K562 (cell line): Measurements from ENCODE around the gene EPHA10. TPM values are rescaled to one million over a fixed set of nuclear protein-coding genes. Genes with fewer than 3 reads are reported as not detected.

Experiments used
- CBFA2T2 ChIP-seq: fragments of 450-650 bp; conservative IDR thresholded peaks from 2 replicates; pipeline ENCODE4 v1.6.1; 2017; ENCODE audit warnings: mild to moderate bottlenecking
- ELF4 ChIP-seq: fragments of 450-650 bp; formaldehyde crosslinking; IDR thresholded peaks from 2 replicates; pipeline ENCODE4 v1.4.0; 2022; ENCODE audit warnings: missing genetic modification characterization
- HBP1 ChIP-seq: fragments of 450-650 bp; formaldehyde crosslinking; IDR thresholded peaks from 2 replicates; pipeline ENCODE4 v1.4.0; 2022; ENCODE audit warnings: missing genetic modification characterization
- HDAC3 ChIP-seq: fragments of 450-650 bp; IDR thresholded peaks from 2 replicates; pipeline ENCODE4 v1.6.1; 2018; ENCODE audit warnings: borderline replicate concordance, mild to moderate bottlenecking, moderate library complexity; ENCODE audit not compliant: partially characterized antibody
- MECOM ChIP-seq: fragments of 250-450 bp; sonication (Bioruptor Pico); IDR thresholded peaks from 2 replicates; pipeline ENCODE4 v1.8.0; 2022; ENCODE audit warnings: inconsistent platforms
- NBN ChIP-seq: fragments of 450-650 bp; IDR thresholded peaks from 2 replicates; pipeline ENCODE4 v1.6.1; 2016; ENCODE audit warnings: low read depth, mild to moderate bottlenecking
- NR0B1 ChIP-seq: fragments of 450-650 bp; IDR thresholded peaks from one replicate; pipeline ENCODE4 v1.6.1; 2018; ENCODE audit warnings: mild to moderate bottlenecking, moderate library complexity; ENCODE audit not compliant: partially characterized antibody
- RAD21 ChIP-seq, 2 experiments: fragments of 250-450 bp in 1 of 2; fragments of 450-650 bp in 1 of 2; sonication (Bioruptor Pico) in 1 of 2; formaldehyde crosslinking in 1 of 2; IDR thresholded peaks in 1 of 2; conservative IDR thresholded peaks in 1 of 2; 2 replicates each; pipeline versions ENCODE4 v1.4.0 to v1.8.0; 2020 to 2022; ENCODE audit warnings: mild to moderate bottlenecking in 2 of 2, moderate library complexity in 1 of 2
- RBM34 ChIP-seq: fragments of 200-400 bp; formaldehyde crosslinking; IDR thresholded peaks from 2 replicates; pipeline ENCODE4 v1.6.1; 2018; ENCODE audit warnings: low read length, borderline replicate concordance; ENCODE audit not compliant: insufficient read depth
- RHOXF2B ChIP-seq: fragments of 250-450 bp; sonication (Bioruptor Pico); conservative IDR thresholded peaks from 2 replicates; pipeline ENCODE4 v1.5.1; 2021
- SMC3 ChIP-seq: conservative IDR thresholded peaks from 2 replicates; pipeline ENCODE4 v1.6.1; 2011; ENCODE audit warnings: low read depth, low read length, improper control_type of control experiment; ENCODE audit not compliant: insufficient read depth
- SNIP1 ChIP-seq: fragments of 450-650 bp; IDR thresholded peaks from 2 replicates; pipeline ENCODE4 v1.7.1; 2017; ENCODE audit warnings: low read depth, mild to moderate bottlenecking
- SUPT5H ChIP-seq: fragments of 450-650 bp; IDR thresholded peaks from 2 replicates; pipeline ENCODE4 v1.6.1; 2016
- TOE1 ChIP-seq, 2 experiments: fragments of 450-650 bp in 1 of 2; sonication (generic) in 1 of 2; formaldehyde crosslinking in 1 of 2; IDR thresholded peaks; 2 replicates each; pipeline versions ENCODE4 v1.7.1 to v1.8.0; 2016 to 2022; ENCODE audit warnings: borderline replicate concordance in 2 of 2, mild to moderate bottlenecking in 2 of 2, antibody characterized with exemption in 1 of 2, inconsistent platforms in 1 of 2, low read depth in 1 of 2, missing genetic modification reagents in 1 of 2, moderate library complexity in 1 of 2
- WHSC1 ChIP-seq: IDR thresholded peaks from one replicate; pipeline ENCODE4 v1.6.1; 2012; ENCODE audit warnings: low read length, control low read depth, inconsistent platforms
- XRCC4 ChIP-seq: IDR thresholded peaks from one replicate; pipeline ENCODE4 v1.6.1; 2011; ENCODE audit not compliant: insufficient read depth, insufficient read length; ENCODE audit errors: extremely low read depth
- ZFP36 ChIP-seq: fragments of 150-350 bp; IDR thresholded peaks from 2 replicates; pipeline ENCODE4 v1.6.1; 2018; ENCODE audit warnings: low read length, low read depth; ENCODE audit not compliant: partially characterized antibody
- ZNF212 ChIP-seq: fragments of 450-650 bp; formaldehyde crosslinking; IDR thresholded peaks from 2 replicates; pipeline ENCODE4 v1.4.0; 2020; ENCODE audit warnings: mild to moderate bottlenecking
- ZNF384 ChIP-seq: IDR thresholded peaks from 2 replicates; pipeline ENCODE4 v1.6.1; 2012; ENCODE audit warnings: low read depth, low read length, improper control_type of control experiment
- ZNF436 ChIP-seq: fragments of 250-450, 450-650 bp; sonication (Bioruptor Pico); formaldehyde crosslinking; IDR thresholded peaks from 2 replicates; pipeline ENCODE4 v1.7.0; 2020; ENCODE audit warnings: mild to moderate bottlenecking
- ZNF780A ChIP-seq: fragments of 250-450 bp; sonication (Bioruptor Pico); IDR thresholded peaks from 2 replicates; pipeline ENCODE4 v1.5.0; 2021; ENCODE audit warnings: mild to moderate bottlenecking
- polyA plus RNA-seq, 8 experiments: library from polyadenylated mRNA; depleted of rRNA in 4 of 8; stranded (reverse) in 5 of 8; unstranded in 3 of 8; fragments of >200 nt; fragmentation: Nextera tagmentation in 2 of 8; fragmentation: Illumina TruSeq in 1 of 8; extraction: Ambion mirVana in 2 of 8; extraction: Trizol in 1 of 8; gene quantifications; 2 replicates each; pipeline versions ENCODE4 v1.2.1 to v1.2.3, GENCODE V29; 2011 to 2014; ENCODE audit warnings: inconsistent platforms in 1 of 8, missing spikeins in 1 of 8
- total RNA-seq, 7 experiments: library from RNA; depleted of rRNA in 6 of 7; stranded (reverse); fragments of >200 nt in 6 of 7; fragmentation: Illumina TruSeq in 2 of 7; extraction: Trizol in 2 of 7; gene quantifications; 2 replicates each; pipeline versions ENCODE4 v1.2.1 to v1.2.3, GENCODE V29; 2011 to 2021; ENCODE audit warnings: low replicate concordance in 1 of 7
- TF ChIP-seq, protein P1 (sequence below): fragments of 250-450 bp; sonication (Bioruptor Pico); IDR thresholded peaks from 2 replicates; pipeline ENCODE4 v1.8.0; 2021; ENCODE audit warnings: borderline replicate concordance, mild to moderate bottlenecking, moderate library complexity; ENCODE audit not compliant: poor library complexity, severe bottlenecking
- TF ChIP-seq, protein P2 (sequence below): fragments of 450-650 bp; formaldehyde crosslinking; IDR thresholded peaks from 2 replicates; pipeline ENCODE4 v1.4.0; 2020; ENCODE audit warnings: mild to moderate bottlenecking, mixed read lengths

The EPHA10 gene
- total and polyA plus RNA-seq, 9 of the 15 experiments (the other 6 are each of a cell fraction or from before 2014, with no cell fraction given) = 0.03 TPM; not detected in 8

- TF ChIP-seq NBN (no peak), CBFA2T2 (no peak), RAD21 (CRISPR knock-in tag; conservative IDR thresholded peaks at IDR 0.05 in 1 of 2, IDR thresholded peaks at IDR 0.05 in 1 of 2) (no peak), WHSC1 (no peak), RBM34 (no peak), SMC3 (no peak), SUPT5H (peak; percentile 98), TOE1 (IDR thresholded peaks at IDR 0.05; ENCODE audit: borderline replicate concordance) (no peak), TOE1 (CRISPR knock-in tag; IDR thresholded peaks at IDR 0.05; ENCODE audit: borderline replicate concordance, low read depth) (peak; percentile 92), RHOXF2B (CRISPR knock-in tag) (no peak), ZFP36 (no peak), ZNF780A (CRISPR knock-in tag) (no peak), ZNF436 (CRISPR knock-in tag) (no peak), HBP1 (CRISPR knock-in tag) (peak; percentile 86; the same call in 1 of the 2 replicates), MECOM (CRISPR knock-in tag) (no peak), ELF4 (CRISPR knock-in tag) (peak; percentile 62; the same call in 1 of the 2 replicates), NR0B1 (no peak), XRCC4 (no peak), ZNF384 (no peak), SNIP1 (no peak), ZNF212 (CRISPR knock-in tag) (no peak), HDAC3 (no peak)
- TF ChIP-seq, protein P1, sequence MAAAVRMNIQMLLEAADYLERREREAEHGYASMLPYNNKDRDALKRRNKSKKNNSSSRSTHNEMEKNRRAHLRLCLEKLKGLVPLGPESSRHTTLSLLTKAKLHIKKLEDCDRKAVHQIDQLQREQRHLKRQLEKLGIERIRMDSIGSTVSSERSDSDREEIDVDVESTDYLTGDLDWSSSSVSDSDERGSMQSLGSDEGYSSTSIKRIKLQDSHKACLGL = no peak
- TF ChIP-seq, protein P2, sequence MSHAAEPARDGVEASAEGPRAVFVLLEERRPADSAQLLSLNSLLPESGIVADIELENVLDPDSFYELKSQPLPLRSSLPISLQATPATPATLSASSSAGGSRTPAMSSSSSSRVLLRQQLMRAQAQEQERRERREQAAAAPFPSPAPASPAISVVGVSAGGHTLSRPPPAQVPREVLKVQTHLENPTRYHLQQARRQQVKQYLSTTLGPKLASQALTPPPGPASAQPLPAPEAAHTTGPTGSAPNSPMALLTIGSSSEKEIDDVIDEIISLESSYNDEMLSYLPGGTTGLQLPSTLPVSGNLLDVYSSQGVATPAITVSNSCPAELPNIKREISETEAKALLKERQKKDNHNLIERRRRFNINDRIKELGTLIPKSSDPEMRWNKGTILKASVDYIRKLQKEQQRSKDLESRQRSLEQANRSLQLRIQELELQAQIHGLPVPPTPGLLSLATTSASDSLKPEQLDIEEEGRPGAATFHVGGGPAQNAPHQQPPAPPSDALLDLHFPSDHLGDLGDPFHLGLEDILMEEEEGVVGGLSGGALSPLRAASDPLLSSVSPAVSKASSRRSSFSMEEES (CRISPR knock-in tag) = no peak
Observed at GRCh38 chr1:37692078-37692833, 72.7 kb downstream of the EPHA10 start, which contains the start of gene CDCA8 (continued).
